Activated CD4-positive, alpha-beta T cell treated with anti-CD3 and anti-CD28 coated beads, Interleukin-2, amount 50 U/mL, for 16 hours (primary cell): ENCODE data around the gene YBX2.
"Not testable (repeated sequence)": the region's sequence is repeated elsewhere in the genome, so short reads cannot be mapped to it uniquely, and the experiment has no call there.

Experiments
- DNase-seq: peaks from one replicate; pipeline ENCODE4 v3.0.0-alpha.2; 2020

Gene YBX2

GRCh38 chr17:7294614-7295153, at the start of gene YBX2:
TSS of gene YBX2 (minus strand) at chr17:7294639. CDS start at chr17:7294500, 139 bp downstream.
- peak; percentile 81 for DNase-seq

- DNase-seq: no peak
Observed at GRCh38 chr17:7343250-7343649, 48.8 kb upstream of the YBX2 start.

DNA sequence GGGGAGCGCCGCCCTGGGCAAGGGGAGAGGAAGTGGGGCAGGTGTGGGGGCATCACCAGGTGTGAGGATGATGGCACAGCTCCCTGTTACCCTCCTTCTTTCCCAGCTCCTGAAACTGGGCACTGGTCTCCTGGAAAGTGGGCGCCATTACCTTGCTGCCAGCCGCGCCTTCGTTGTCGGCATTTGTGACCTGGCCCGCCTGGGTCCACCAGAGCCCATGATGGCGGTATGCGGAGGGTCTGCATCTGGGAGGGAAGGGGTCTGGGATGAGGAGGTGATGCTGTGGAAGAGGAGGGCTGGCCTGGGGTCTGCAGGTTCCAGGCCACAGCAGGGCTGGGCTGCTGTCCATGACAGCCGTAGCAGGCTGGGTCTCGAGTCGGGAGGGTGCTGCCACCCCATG, 47.4 kb upstream of the YBX2 start:
- DNase-seq: no peak

DNA sequence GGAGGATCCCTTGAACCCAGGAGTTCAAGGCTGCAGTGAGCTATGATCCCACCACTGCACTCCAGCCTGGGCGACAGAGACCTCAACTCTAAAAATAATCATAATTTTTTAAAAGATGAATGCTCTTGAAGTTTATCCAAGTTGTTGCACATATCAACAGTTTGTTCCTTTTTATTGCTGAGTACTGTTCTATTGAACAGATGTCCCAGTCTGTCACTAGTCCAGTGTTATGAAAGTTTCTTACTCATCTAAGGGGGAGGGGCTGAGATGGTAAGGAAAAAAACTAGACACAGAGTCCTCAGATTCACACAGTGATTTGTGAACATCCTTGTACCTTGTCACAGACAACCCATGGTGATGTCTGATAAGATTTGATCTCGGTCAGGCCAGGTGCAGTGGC, 45.7 kb upstream of the YBX2 start:
- DNase-seq: no peak

- DNase-seq: not testable (repeated sequence)
Observed at GRCh38 chr17:7337600-7337999, 43.2 kb upstream of the YBX2 start.

DNA sequence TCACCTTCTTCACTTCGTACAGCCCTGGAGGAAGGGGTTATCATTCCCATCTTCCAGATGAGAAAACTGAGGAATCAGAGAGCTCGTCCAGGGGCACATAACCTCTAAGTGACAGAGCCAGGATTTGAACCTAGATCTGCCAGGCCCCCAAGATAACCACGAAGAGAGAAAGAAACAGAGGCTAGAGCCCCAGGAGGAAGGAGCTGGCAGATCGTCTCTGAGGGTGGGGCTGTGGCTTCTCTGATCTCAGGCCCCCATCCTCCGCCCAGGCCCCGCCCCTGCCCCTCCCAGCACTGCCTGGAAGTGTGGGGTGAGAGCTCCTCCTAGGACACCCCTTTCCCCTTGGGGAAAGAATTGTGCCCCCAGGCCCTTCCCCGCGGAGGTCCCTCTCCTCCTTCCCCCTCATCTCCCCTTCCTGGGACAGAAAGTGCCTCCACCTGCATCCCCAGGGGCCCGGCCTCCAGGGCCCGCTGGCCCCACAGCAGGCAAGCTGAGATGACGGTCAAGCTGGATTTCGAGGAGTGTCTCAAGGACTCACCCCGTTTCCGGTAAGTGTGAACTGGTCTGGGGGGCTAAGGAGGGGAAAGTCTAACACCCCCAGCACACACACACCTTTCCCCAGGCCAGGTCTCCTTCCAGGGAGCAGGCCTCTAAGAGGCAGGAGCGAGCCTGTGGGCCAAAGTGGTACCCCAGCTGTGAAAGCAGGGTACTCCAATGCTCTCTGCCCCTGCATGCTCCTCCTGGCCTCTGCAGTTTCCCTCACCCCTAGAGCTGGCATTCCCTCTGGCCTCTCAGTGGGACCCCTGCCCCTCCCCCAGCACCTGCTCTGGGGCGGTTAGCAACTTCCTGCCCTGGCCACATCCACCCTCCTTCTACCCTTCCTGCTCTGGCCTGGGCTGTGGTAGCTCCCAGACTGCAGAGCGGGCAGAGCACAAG, 42.1 kb upstream of the YBX2 start, which contains the start of gene ACAP1:
Gene ACAP1, plus strand, starts transcription at position 290 of the 936 bp plus-strand sequence. Its CDS starts 206 bp downstream, at position 496.
- peak; percentile 91 for DNase-seq

- DNase-seq: not testable (repeated sequence)
Observed at GRCh38 chr17:7335765-7336164, 41.3 kb upstream of the YBX2 start.

GRCh38 chr17:7334938-7335538, 40.6 kb upstream of the YBX2 start:
- no peak for DNase-seq

DNA sequence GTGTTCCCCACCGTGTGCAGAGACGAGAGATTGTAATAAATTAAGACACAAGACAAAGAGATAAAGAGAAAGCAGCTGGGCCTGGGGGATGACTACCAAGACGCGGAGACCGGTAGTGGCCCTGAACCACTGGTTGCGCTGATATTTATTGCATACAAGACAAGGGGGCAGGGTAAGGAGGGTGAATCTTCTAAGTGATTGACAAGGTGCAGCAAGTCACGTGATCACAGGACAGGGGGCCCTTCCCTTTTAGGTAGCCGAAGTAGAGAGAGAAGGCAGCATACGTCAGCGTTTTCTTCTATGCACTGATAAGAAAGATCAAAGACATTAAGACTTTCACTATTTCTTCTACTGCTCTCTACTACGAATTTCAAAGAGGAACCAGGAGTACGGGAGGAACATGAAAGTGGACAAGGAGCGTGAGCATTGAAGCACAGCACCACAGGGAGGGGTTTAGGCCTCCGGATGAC, 38.2 kb upstream of the YBX2 start:
- DNase-seq: peak; percentile 28

- DNase-seq: no peak
Observed at GRCh38 chr17:7332111-7332510, 37.7 kb upstream of the YBX2 start.

DNA sequence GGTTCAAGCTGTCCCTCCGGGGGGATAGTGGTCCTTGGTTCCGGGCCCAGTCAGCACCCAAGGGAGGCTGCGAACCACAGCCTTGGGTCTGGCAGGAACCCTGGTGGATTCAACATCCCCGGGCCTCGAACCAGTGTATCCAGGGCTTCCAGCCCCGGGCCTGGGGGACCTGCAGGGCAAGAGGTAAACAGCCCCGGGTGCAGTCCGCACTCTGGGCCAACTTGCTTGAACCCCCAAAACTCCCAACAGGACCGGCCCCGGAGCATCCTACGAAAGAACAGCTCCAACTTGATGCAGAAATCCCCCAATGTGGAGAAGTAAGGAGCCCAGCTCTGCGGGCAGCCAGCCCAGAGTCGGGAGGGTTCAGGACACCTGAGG, 36.2 kb upstream of the YBX2 start:
- no peak for DNase-seq

DNA sequence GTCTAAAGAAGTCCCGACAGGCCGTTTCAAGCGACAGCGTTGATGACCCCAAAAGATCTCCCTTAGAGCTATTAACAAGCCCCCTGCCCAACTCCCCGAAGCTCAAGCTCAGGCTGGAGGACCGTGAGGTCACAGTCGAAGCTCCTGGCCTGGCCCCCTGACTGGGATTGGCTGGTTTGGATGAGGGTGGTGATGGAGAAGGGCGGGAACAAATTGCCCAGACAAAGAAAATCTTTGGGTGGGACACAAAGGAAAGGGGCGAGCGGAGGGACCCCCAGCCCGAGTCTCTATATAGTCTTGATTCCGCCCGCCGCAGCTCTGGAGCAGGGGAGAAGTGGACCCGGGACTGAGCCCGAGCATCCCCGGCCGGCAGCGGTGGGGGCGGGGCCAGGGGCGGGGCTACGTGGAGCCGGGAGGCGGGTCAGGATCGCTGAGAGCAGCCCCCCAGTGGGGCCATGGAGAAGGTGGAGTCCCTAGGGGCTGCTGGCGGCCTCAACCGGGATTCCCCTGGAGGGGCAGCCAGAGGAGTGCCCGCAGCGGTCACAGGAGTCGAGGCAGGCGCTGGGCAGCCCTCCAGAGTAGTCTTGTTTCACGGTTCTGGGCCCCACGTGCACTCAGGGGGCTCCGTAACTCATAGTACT, 35.7 kb upstream of the YBX2 start:
- peak; percentile 86 for DNase-seq

- peak; percentile 99 for DNase-seq
Observed at GRCh38 chr17:7329374-7329996, 35.0 kb upstream of the YBX2 start.

GRCh38 chr17:7328840-7329373, 34.5 kb upstream of the YBX2 start, which contains the start of gene NEURL4:
TSS of gene NEURL4 (minus strand) at chr17:7329335. CDS start at chr17:7329312, 23 bp downstream.
- DNase-seq: no peak

- no peak for DNase-seq
Observed at GRCh38 chr17:7328009-7328408, 33.6 kb upstream of the YBX2 start.

DNA sequence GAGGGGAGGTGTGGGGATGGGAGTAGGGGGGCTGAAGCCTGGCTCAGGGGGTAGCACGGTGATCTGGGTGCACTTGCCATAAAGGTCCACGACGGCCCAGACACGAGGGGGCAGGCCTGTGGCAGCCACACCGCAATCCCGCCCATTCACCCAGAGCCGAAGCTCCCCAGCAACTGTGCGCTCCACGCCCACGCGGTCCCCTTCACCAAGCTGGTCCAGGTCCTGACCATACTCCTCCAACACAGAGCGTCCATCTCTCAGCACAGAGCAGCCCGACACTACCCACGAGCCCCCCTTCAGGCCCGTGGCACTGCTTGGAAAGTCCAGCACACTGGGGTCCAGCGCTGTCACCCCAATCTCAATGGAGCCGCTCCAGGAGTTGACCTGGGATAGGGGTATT, 33.1 kb upstream of the YBX2 start:
- no peak for DNase-seq

GRCh38 chr17:7327056-7327455, 32.6 kb upstream of the YBX2 start:
- no peak for DNase-seq

DNA sequence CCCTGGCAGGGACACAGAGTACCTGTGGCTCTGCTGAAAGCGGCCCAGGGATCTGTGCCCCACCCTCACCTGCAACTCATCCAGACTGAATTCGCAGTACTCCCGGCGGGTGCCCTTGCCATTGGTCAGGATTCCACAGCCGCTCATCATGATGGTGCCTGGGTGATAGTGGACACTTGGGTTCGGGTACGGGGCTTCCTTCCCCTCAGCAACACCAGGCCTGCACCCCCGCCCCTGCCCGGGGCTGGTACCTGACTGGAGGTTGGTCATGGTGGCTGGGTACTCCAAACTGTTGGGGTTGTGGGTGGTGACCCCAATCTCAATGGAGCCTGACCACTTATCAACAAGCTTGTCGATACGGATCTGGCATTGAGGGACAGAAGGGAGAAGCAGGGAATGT, 31.7 kb upstream of the YBX2 start:
- no peak for DNase-seq

DNA sequence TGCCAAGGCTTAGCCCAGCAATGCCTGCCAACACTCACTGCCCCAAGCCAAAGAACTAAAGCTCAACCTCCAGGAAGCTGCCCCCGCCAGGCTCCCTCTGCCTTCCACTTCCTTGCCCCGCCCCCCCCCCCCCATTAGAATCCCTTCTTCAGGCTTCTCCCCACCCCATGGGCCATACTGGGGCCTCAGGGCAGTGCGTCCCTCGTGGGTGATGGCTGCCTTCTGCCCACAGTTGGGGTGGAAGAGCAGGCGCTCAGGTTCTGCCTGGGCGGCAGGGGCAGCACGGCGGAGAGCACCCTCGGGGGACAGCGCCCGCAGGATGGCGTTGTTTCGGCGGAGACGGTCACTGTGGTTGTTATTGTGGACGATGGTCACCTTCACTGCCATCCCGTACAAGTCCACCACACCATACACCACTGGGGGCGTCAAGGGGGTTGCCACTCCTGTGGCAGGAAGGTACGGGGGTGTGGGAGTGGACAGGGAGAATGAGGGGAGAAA, 30.6 kb upstream of the YBX2 start:
- no peak for DNase-seq

DNA sequence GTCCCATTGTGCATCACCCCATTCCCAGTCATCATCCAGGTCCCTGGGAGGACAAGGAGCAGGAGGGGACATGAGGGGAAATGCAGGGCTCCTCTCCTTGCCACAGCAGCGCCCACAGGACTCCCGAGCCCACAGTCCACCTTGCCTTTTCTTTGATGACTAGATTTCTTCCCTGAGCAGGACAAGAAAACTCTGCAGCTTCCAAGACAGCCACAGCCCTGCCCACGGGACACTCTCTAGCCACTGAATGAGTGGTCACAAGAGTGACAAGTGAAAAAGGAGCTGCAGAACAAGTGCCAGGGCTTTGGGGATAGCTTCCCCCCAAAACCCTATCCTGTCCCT, 30.0 kb upstream of the YBX2 start:
- DNase-seq: no peak

DNA sequence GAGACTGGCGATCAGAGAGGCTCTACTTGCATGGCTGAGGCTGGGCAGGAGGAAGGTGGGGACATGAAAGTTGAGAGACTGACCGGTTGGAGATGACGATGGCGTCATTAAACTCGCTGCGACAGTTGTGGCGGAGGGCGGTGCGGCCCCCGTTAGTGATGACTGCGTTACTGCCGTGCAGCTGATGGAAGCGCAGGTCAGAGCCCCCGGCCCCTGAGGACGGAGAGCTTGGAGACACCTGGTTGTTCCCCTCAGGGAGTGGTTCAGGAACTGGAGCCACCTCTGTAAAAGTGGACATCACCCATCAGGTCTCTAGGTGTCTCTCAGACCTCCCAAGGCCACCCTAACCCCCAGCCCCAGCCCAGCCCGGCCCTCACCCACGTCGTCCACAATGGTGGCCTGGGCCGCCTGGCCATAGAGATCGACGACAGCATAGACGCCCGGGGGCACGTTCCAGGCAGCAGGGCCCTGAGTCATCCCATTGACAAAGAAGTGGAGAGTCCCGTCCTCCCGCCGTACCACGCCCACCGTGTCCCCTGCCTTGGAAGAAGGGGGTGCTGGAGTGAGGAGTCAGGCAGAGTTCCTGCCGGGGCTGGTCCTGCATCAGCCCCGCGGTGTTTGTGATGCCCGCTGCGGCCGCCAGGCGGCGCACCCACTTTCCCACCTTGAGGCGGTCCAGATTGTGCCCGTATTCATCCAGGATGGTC, 29.4 kb upstream of the YBX2 start:
- DNase-seq: peak; percentile 63
